Stimulated activated CD4-positive, alpha-beta T cell treated with anti-CD3 and anti-CD28 coated beads, Interleukin-15, amount 100 ng/mL, for 1 hour (primary cell): ENCODE measurements around the gene METTL13.

Source experiments
- DNase-seq, 2 donors: peaks; one replicate each; pipeline ENCODE4 v3.0.0-alpha.2; 2020; ENCODE audit warnings: low read depth in 1 of 2, low spot score in 1 of 2

The METTL13 gene

DNA sequence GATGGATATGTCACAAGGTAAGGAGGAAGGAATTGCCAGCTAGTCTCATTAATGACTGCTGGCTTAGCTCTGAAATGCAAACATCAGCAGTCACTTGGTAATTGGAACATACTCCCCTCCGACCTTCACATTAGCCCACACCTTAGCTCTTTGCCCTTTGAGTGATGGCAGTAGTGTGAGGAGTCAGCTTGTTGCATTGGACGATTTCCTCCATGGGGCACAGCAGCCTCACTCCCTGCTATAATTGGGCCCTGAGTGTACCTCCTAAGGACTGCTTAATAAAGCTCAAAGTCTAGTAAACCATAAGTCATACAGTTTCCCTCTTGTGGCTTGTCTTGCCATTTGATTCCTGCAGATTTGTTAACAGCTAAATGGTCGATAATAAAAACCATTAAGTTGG, 19.4 kb downstream of the METTL13 start:
- DNase-seq: no peak

- no peak for DNase-seq
These were observed 20.0 kb downstream of the METTL13 start for GRCh38 chr1:171801487-171801891.

GRCh38 chr1:171802207-171802606, 20.7 kb downstream of the METTL13 start:
- DNase-seq: no peak

DNA sequence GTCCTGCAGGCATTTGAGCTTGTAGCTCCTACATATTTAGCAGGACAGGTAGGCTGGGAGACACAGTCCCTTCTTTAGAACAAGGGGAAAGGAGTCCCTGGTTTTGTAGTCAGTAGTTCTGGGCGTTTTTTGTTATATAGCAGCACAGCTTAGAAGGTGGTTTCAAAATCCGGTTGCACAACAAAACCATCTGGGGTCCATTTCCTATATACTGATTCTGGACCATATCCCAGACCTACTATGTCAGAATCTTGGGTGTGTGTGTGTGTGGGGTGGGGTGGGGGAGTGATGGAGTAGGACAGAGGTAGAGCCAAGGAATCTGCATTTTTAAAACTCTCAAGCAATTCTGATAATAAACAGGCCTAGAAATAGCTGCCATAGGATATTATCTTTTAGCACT, 21.6 kb downstream of the METTL13 start:
- no peak for DNase-seq

DNA sequence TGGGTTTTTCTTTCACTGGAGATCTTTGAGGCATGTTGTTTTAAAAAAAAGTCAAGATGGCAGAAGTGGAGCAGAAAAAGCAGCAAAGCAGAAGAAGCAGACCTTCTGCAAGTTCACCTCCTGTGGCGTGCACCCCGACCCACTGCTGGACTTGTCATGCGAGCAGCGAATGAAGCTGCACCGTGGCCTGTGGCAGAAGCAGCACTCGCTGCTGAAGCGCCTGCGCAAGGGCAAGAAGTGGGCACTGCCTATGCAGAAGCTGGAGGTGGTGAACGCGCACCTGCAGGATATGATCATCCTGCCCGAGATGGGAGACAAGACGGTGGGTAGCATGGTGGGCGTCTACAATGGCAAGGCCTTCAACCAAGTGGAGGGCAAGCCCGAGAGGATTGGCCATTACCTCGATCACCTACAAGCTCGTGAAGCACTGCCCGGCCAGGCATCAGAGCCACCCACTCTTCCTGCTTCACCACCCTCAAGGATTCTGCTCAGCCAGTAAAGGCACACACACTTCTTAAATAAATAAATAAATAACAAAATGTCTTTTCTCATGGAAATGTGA, 22.1 kb downstream of the METTL13 start:
- no peak for DNase-seq

- DNase-seq: no peak
These were observed 24.1 kb downstream of the METTL13 start for GRCh38 chr1:171805395-171806115.

- DNase-seq: no peak
These were observed 26.1 kb downstream of the METTL13 start for GRCh38 chr1:171807556-171807955.

DNA sequence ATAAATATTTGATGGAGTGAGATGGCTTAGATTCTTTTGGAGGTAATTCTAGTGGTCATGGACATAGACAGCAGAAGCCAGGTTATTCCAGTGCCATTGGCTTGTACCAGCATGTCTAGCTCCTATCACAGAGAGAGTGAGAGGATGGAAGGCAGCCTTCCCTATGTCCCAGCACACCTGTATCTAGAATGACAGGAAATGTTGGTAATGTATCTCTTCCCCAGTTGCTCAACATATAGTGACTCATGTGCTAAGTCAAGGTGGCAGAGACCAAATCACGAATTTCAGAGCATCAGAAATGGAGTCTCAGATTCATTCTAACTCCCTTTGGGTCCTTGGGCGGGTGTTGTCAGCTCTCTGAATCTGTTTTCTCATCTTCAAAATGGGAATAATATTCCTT, 28.4 kb downstream of the METTL13 start:
- DNase-seq: no peak

DNA sequence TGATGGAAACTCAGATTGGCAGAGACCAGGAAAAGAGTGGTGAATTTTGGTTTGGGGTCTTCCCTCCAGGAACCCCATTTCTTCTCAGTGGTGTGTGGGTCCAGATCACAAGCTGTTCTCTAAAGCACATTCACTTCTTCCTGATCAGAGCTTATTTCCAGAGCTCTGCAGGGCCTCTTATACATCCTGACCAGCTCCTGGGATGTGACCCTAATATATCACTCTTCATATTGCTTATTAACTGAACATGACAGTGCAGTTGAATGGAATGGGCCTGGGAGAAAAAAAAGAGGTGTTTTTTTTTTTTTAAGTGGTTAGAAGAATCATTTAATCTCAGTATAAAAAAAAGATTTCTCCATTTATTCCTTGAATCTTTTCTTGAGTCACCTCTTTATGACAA, 30.2 kb downstream of the METTL13 start:
- no peak for DNase-seq

GRCh38 chr1:171814692-171815091, 33.2 kb downstream of the METTL13 start:
- DNase-seq: no peak

DNA sequence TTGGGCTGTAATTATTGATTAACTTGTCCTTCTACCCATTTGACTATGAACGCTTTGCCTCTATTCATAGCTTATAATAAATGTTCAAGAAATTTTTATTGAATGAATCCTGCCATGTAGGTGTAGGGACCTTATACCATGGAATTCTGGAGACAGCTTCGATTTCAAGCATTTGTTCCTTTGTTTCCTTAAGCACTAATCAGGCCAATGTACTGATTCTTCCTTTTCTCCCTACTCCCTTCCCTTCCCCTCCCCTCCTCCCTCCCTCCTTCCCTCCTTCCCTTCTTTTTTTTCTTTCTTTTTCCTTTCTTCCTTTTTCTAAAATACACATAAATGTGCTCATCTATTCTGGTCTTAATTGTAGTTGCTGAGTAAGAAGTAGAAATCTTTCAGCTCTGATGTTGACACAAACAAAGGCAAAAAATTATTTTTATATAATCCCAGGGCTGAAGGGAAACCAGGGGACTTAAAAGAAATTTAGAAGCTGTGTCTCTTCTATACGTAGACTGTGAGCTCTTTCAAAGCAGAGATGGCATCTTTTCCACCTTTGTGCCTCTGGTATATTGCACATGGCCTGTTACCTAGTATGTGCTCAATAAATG, 34.9 kb downstream of the METTL13 start:
- no peak for DNase-seq

GRCh38 chr1:171817511-171818265, 36.2 kb downstream of the METTL13 start:
- no peak for DNase-seq

GRCh38 chr1:171819946-171820345, 38.5 kb downstream of the METTL13 start:
- no peak for DNase-seq

- DNase-seq: no peak
These were observed 45.5 kb downstream of the METTL13 start for GRCh38 chr1:171826973-171827372.

GRCh38 chr1:171828794-171829193, 47.3 kb downstream of the METTL13 start:
- DNase-seq: no peak

DNA sequence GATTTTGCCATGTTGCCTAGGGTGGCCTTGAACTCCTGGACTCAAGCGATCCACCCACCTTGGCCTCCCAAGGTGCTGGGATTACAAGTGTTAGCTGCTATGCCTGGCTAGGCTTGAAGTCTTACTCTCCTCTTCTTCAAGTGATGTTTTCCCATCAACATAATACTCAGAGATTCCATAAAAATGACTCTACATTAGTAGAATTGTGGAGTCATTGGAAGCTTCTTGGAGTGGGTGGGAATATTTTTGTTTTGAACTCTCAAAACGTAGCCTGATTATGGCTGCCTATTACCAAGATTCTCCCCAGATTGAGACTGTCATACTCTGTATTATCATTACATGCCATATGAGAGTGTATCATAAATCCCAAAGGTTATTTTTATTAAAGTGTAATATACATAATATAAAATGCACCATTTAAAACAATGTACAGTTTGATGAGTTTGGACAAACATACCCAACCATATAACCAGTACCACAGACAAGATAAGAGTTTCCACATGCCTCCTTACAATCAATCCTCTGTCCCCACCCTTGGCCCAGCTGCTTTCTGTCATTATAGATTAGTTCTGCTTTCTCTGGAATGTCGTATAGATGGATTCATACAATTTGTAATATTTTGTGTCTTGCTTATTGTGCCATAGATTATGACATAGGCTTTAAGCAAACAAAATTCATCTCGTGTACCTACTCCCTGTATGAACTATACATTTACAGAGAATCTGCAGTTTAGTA, 51.8 kb downstream of the METTL13 start:
- no peak for DNase-seq

DNA sequence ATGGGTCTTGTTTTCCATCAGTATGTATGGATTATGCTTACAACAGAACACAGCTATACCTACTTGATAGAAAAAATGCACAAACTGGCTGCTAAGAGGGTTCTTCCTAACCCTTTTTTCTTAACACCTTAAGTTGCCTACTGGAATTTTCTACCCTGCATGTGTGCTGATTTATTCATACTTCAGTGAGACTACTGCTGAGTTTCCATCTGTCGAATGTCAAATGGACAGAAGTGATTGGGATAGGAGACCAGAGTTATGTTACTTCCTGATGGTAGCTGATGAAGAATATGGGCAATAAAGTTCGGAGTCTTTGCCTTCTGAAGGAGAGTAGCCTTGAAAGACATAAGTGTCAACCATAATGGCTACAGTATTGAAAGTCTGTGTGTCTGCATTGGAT, 53.4 kb downstream of the METTL13 start:
- DNase-seq: no peak

DNA sequence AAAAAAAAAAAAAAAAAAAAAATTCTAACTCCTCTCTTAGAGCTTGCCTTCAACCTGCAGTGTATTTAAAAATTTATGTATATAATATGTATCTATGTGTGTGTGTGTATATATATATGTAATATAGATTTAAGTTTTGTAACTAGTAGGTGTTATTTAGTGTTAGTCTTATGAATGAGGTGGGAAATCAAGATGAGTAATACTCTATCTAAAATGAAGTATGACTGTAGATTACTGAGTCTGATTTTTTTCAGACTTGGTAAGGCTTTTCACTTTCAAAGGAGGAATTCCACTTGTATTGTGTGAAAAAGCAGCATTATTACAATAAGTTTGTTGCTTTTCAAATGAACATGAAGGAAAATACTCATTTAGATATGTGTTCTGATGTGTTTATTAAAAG, 54.4 kb downstream of the METTL13 start:
- DNase-seq: no peak

GRCh38 chr1:171841050-171841910, 59.8 kb downstream of the METTL13 start, which contains the start of gene DNM3:
Gene DNM3, plus strand, starts transcription at chr1:171841498. Its CDS starts 159 bp downstream, at chr1:171841657.
- DNase-seq: peak; percentile 70 to 71
